ENCODE results near the gene NXF3. TPM values are rescaled to one million over a fixed set of nuclear protein-coding genes. Genes with fewer than 3 reads are reported as not detected.
"Not testable (repeated sequence)": the region's sequence is repeated elsewhere in the genome, so short reads cannot be mapped to it uniquely, and the experiment has no call there.

Gene NXF3
- total RNA-seq, 1 experiment from 2014 or later = 0.24 TPM

- no peak for DNase-seq (ENCODE audit: low read depth)
Observed at GRCh38 chrX:103051260-103051789, 41.6 kb downstream of the NXF3 start.

GRCh38 chrX:103033371-103033770, 59.6 kb downstream of the NXF3 start:
- DNase-seq (ENCODE audit: low read depth) = not testable (repeated sequence)

Other genes starting within 250 kb of the NXF3 start
- gene RAB40AL, start 155.9 kb downstream of the NXF3 start, total RNA-seq (2014; rRNA removed; shearing (Covaris generic)) = 0.49 TPM in 1 of 2 replicates, not detected in the other
- gene BEX1, start 29.0 kb downstream of the NXF3 start, total RNA-seq (2014; rRNA removed; shearing (Covaris generic)) = 50.0 and 56.3 TPM in 2 replicates
- gene BEX4, start 122.0 kb upstream of the NXF3 start, total RNA-seq (2014; rRNA removed; shearing (Covaris generic)) = 2.6 TPM in 2 replicates
- gene TCEAL8, start 162.0 kb upstream of the NXF3 start, total RNA-seq (2014; rRNA removed; shearing (Covaris generic)) = 71.7 and 87.1 TPM in 2 replicates
- gene TCEAL5, start 183.6 kb upstream of the NXF3 start, total RNA-seq (2014; rRNA removed; shearing (Covaris generic)) = not detected in 2 replicates
- gene BEX2, start 217.8 kb upstream of the NXF3 start, total RNA-seq (2014; rRNA removed; shearing (Covaris generic)) = 0.20 TPM in 1 of 2 replicates, not detected in the other
- gene TCEAL7, start 237.1 kb upstream of the NXF3 start, total RNA-seq (2014; rRNA removed; shearing (Covaris generic)) = not detected in 2 replicates

All from RPMI7951 (cell line).